Suprapubic skin (tissue), 4 donors: ENCODE data around the gene RAP2B. TPM values are rescaled to one million over a fixed set of nuclear protein-coding genes. Genes with fewer than 3 reads are reported as not detected.

Source experiments
- DNase-seq, 2 donors: peaks; one replicate each; pipeline ENCODE4 v3.0.0-alpha.2; 2019; ENCODE audit warnings: low spot score in 2 of 2
- H3K27ac ChIP-seq: fragments of 200-600 bp; sonication (generic); one replicate; pipeline ENCODE4 v1.5.1; 2019
- H3K27me3 ChIP-seq: fragments of 200-600 bp; sonication (generic); one replicate; pipeline ENCODE4 v1.5.1; 2019
- H3K36me3 ChIP-seq: fragments of 200-600 bp; sonication (generic); one replicate; pipeline ENCODE4 v1.5.1; 2019
- H3K4me1 ChIP-seq: fragments of 200-600 bp; sonication (generic); one replicate; pipeline ENCODE4 v1.5.1; 2019
- H3K4me3 ChIP-seq: fragments of 200-600 bp; sonication (generic); one replicate; pipeline ENCODE4 v1.5.1; 2019; ENCODE audit warnings: mild to moderate bottlenecking
- H3K9me3 ChIP-seq: fragments of 200-600 bp; sonication (generic); one replicate; pipeline ENCODE4 v1.5.1; 2019
- EP300 ChIP-seq: sonication (generic); formaldehyde crosslinking; IDR thresholded peaks from one replicate; pipeline ENCODE4 v1.6.1; 2017; ENCODE audit warnings: antibody characterized with exemption
- POLR2A ChIP-seq, 2 donors: fragments of 450-650 bp; IDR thresholded peaks; one replicate each; pipeline ENCODE4 v1.6.1; 2017; ENCODE audit warnings: antibody characterized with exemption in 2 of 2, mild to moderate bottlenecking in 2 of 2, moderate library complexity in 2 of 2
- POLR2AphosphoS5 ChIP-seq, 3 donors: sonication (generic); formaldehyde crosslinking; IDR thresholded peaks; one replicate each; pipeline ENCODE4 v1.6.1; 2017; ENCODE audit warnings: antibody characterized with exemption in 3 of 3
- WGBS: methylation state at CpG from one replicate; pipeline ENCODE4 v1.1.5; 2018; 5-methylcytosine and 5-hydroxymethylcytosine counted together
- total RNA-seq, 4 donors: library from RNA; depleted of rRNA; stranded (reverse); fragments of >200 nt; gene quantifications; one replicate each; pipeline ENCODE4 v1.1.0, GENCODE V29; 2016
- TF ChIP-seq, protein P1 (sequence below), 2 donors: fragments of 200-600 bp in 1 of 2; fragments of 450-650 bp in 1 of 2; sonication (generic) in 1 of 2; IDR thresholded peaks; one replicate each; pipeline ENCODE4 v1.5.1; 2016 to 2019; ENCODE audit warnings: antibody characterized with exemption in 2 of 2, mild to moderate bottlenecking in 1 of 2, moderate library complexity in 1 of 2

RAP2B gene
- total RNA-seq, 4 donors from 2014 or later: 13.8 to 27.4 (median 21.0) TPM

DNA sequence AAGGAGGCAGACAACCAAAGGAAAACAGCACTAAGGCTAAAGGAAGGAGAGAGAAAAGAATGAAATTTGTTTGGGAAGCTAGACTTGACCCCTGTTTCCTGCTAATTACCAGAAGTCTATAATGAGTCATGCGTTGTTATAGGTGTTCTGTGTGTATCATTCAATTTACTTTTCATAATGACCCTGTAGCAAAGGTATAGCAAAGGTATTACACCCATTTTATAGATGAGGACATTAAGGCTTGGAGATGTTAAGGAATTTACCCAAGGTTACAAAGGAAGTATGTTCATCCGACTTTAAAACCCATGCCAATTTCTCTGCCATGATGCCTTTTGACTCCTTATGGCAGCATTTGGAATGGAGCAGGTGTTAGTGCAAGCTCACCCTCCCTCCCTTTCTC, 54.9 kb downstream of the RAP2B start:
- TF ChIP-seq EP300: no peak
- no peak for TF ChIP-seq POLR2AphosphoS5 (IDR thresholded peaks at IDR 0.05)
- TF ChIP-seq, protein P1, sequence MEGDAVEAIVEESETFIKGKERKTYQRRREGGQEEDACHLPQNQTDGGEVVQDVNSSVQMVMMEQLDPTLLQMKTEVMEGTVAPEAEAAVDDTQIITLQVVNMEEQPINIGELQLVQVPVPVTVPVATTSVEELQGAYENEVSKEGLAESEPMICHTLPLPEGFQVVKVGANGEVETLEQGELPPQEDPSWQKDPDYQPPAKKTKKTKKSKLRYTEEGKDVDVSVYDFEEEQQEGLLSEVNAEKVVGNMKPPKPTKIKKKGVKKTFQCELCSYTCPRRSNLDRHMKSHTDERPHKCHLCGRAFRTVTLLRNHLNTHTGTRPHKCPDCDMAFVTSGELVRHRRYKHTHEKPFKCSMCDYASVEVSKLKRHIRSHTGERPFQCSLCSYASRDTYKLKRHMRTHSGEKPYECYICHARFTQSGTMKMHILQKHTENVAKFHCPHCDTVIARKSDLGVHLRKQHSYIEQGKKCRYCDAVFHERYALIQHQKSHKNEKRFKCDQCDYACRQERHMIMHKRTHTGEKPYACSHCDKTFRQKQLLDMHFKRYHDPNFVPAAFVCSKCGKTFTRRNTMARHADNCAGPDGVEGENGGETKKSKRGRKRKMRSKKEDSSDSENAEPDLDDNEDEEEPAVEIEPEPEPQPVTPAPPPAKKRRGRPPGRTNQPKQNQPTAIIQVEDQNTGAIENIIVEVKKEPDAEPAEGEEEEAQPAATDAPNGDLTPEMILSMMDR (IDR thresholded peaks at IDR 0.05): no peak
- TF ChIP-seq POLR2A (IDR thresholded peaks at IDR 0.05): no peak
- Histone ChIP-seq H3K27ac (no peak overlapping the region), H3K36me3 (no peaks in the 10 kb centered on the region), H3K4me1 (peaks cover 21% of the 10 kb centered on the region), H3K4me3 (no peak overlapping the region), H3K27me3 (no peaks in the 10 kb centered on the region), H3K9me3 (no peaks in the 10 kb centered on the region)
- WGBS: 90% methylated on average over 2 of the region's 2 CpGs
- DNase-seq: no peak

DNA sequence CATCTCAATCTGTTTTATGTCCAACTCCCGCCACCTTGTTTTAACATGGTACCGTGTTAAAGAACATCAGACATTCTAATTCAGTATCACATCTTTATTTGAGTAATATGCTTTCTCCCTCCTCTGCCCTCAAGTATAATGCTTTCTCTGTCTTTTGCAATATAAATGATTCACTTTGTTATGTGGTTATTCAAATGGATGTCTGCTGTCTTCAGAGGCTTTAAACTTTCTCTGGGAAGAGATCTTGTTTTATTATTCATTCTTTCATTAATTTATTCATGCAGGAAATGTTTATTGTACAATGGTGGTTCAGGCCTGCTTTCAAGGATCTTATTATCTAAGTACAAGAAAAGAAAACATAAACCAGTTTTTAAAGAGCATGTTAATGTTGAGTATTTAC, 57.1 kb downstream of the RAP2B start:
- H3K4me3 ChIP-seq: no peak overlapping the region
- H3K4me1 ChIP-seq: peaks cover 29% of the 10 kb centered on the region
- no peaks in the 10 kb centered on the region for H3K27me3 ChIP-seq
- no peaks in the 10 kb centered on the region for H3K36me3 ChIP-seq
- H3K27ac ChIP-seq: no peak overlapping the region
- no peak for TF ChIP-seq POLR2A (IDR thresholded peaks at IDR 0.05)
- no peak for TF ChIP-seq EP300
- TF ChIP-seq, protein P1 (IDR thresholded peaks at IDR 0.05): no peak
- TF ChIP-seq POLR2AphosphoS5 (IDR thresholded peaks at IDR 0.05): no peak
- no peak for DNase-seq
- 89% methylated on average over 2 of the region's 2 CpGs for WGBS
- H3K9me3 ChIP-seq: no peaks in the 10 kb centered on the region
